Breast epithelium (tissue), 4 donors: Measurements from ENCODE around the gene DDX49. TPM values are rescaled to one million over a fixed set of nuclear protein-coding genes. Genes with fewer than 3 reads are reported as not detected.
"Not testable (repeated sequence)": the region's sequence is repeated elsewhere in the genome, so short reads cannot be mapped to it uniquely, and the experiment has no call there.

ENCODE experiments used
- DNase-seq, 2 donors: peaks; one replicate each; pipeline ENCODE4 v3.0.0-alpha.2; 2019; ENCODE audit warnings: low spot score in 2 of 2
- H3K27ac ChIP-seq, 2 donors: fragments of 200-600 bp; sonication (generic) in 1 of 2; one replicate each; pipeline ENCODE4 v1.5.1; 2016 to 2019; ENCODE audit warnings: mild to moderate bottlenecking in 1 of 2
- H3K27me3 ChIP-seq, 2 donors: fragments of 200-600 bp; sonication (generic) in 1 of 2; one replicate each; pipeline versions ENCODE4 v1.5.1 to v1.6.0; 2017 to 2019; ENCODE audit warnings: control low read depth in 1 of 2, mild to moderate bottlenecking in 1 of 2
- H3K36me3 ChIP-seq: fragments of 200-600 bp; one replicate; pipeline ENCODE4 v1.5.1; 2019
- H3K4me1 ChIP-seq, 2 donors: fragments of 200-600 bp; sonication (generic); one replicate each; pipeline ENCODE4 v1.5.1; 2016 to 2019; ENCODE audit warnings: control low read depth in 1 of 2
- H3K4me3 ChIP-seq, 3 donors: fragments of 200-600 bp; sonication (generic); 1 replicate in 2 of 3; 2 replicates in 1 of 3; pipeline ENCODE4 v1.5.1; 2016 to 2019; ENCODE audit warnings: mild to moderate bottlenecking in 3 of 3, moderate library complexity in 2 of 3
- H3K9me3 ChIP-seq, 2 donors: fragments of 200-600 bp; sonication (generic) in 1 of 2; one replicate each; pipeline ENCODE4 v1.5.1; 2016 to 2019; ENCODE audit warnings: control low read depth in 1 of 2
- CTCF ChIP-seq, 3 donors: fragments of 450-650 bp; IDR thresholded peaks; one replicate each; pipeline ENCODE4 v1.5.1; 2016 to 2017; ENCODE audit warnings: antibody characterized with exemption in 3 of 3, mild to moderate bottlenecking in 3 of 3, moderate library complexity in 3 of 3
- POLR2A ChIP-seq: fragments of 450-650 bp; IDR thresholded peaks from one replicate; pipeline ENCODE4 v1.6.1; 2016; ENCODE audit warnings: antibody characterized with exemption, mild to moderate bottlenecking, moderate library complexity
- POLR2AphosphoS5 ChIP-seq, 3 donors: sonication (generic); formaldehyde crosslinking; IDR thresholded peaks; one replicate each; pipeline ENCODE4 v1.6.1; 2017; ENCODE audit warnings: antibody characterized with exemption in 3 of 3
- intact Hi-C: fragments of 100-400 bp; cut with DNase I; formaldehyde crosslinking; loops from one replicate; pipeline ENCODE4 v1.15.1; 2023; ENCODE audit warnings: low total_unique reads
- total RNA-seq, 3 donors: library from RNA; depleted of rRNA; stranded (reverse); fragments of >200 nt; gene quantifications; one replicate each; pipeline ENCODE4 v1.1.0, GENCODE V29; 2016

The DDX49 gene
- total RNA-seq, 3 donors from 2014 or later = 34.1 to 44.9 (median 40.2) TPM

DNA sequence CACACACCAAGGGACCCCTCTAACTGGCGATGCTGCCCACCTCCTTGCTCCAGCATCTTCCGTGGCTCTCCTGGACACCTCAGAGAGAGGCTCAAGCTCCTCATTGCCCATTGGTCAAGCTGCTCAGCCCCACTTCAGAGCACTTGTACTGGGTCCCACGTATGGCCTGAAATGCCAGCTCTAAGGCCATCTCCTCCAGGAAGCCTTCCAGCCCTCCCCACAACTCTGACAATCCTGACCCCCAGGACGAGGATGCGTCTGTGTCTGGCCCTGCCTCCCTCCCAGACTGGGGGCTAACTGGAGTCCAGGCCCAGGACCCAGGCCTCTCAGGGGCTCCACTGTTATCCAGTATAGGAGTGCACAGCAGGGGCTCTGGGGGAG, 29.5 kb downstream of the DDX49 start:
- Histone ChIP-seq H3K36me3 (no peaks in the 10 kb centered on the region), H3K27me3 (no peaks in the 10 kb centered on the region), H3K27ac (no peak overlapping the region), H3K9me3 (no peaks in the 10 kb centered on the region), H3K4me3 (no peak overlapping the region), H3K4me1 (no peaks in the 10 kb centered on the region)
- no peak for TF ChIP-seq POLR2AphosphoS5 (IDR thresholded peaks at IDR 0.05)
- TF ChIP-seq POLR2A = no peak
- TF ChIP-seq CTCF (IDR thresholded peaks at IDR 0.05) = no peak
- no peak for DNase-seq
- intact Hi-C loops = no loop called here

- Histone ChIP-seq H3K4me3 (no peak overlapping the region), H3K9me3 (no peaks in the 10 kb centered on the region), H3K27me3 (no peaks in the 10 kb centered on the region), H3K4me1 (no peaks in the 10 kb centered on the region), H3K27ac (no peak overlapping the region), H3K36me3 (no peaks in the 10 kb centered on the region)
- intact Hi-C loops = no loop called here
- TF ChIP-seq POLR2AphosphoS5 (IDR thresholded peaks at IDR 0.05) (no peak), POLR2A (no peak), CTCF (IDR thresholded peaks at IDR 0.05) (no peak)
- DNase-seq = no peak
Observed at GRCh38 chr19:18949858-18950257, 30.3 kb downstream of the DDX49 start.

DNA sequence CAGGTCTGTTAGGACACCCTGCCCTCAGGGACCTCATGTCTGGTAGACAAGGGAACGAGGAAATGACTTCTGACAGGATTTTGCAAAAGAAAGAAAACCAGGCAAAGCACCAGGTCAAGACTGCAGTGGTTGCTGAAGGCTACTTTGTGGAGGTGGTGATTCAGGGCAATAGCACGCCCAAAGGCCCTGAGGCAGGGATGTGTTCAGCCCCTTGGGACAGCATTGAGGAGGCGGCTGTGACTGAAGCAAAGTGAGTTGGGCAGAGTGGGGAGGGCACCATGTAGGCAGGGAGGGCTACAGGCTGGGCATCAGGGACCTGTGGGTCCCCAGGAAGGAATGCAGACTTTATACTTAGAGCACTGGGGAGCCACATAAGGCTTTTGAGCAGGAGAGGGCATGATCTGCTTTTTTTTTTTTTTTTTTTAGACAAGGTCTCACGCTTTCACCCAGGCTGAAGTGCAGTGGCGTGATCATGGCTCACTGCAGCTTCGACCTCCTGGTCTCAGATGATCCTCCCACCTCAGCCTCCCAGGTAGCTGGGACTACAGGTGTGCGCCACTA, 32.3 kb downstream of the DDX49 start:
- Histone ChIP-seq H3K27ac (no peak overlapping the region), H3K9me3 (no peaks in the 10 kb centered on the region), H3K4me3 (no peak overlapping the region), H3K4me1 (no peaks in the 10 kb centered on the region), H3K27me3 (no peaks in the 10 kb centered on the region), H3K36me3 (no peaks in the 10 kb centered on the region)
- intact Hi-C loops = no loop called here
- TF ChIP-seq POLR2AphosphoS5 (IDR thresholded peaks at IDR 0.05) (no peak), POLR2A (no peak), CTCF (IDR thresholded peaks at IDR 0.05) (no peak)
- DNase-seq = no peak

DNA sequence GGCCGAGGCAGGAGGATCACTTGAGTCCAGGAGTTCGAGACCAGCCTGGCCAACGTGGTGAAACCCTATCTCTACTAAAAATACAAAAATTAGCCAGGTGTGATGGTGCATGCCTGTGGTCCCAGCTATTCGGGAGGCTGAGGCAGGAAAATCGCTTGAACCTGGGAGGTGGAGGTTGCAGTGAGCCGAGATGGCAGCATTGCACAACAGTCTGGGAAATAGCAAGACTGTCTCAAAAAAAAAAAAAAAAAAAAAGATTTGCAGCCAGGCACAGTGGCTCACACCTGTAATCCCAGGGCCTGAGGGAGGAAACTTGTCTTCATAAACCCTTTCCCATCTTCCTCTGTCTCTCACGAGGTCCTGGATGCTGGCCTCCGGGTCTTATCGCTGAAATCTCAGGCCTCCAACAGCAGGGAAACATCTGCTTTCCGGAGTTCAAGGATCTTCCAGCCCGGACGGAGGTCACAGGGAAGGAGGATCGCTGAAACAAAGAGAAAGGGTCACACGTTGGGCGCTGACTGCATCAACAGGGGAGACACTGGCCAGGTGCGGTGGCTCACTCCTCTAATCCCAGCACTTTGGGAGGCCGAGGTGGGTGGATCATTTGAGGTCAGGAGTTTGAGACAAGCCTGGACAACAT, 33.0 kb downstream of the DDX49 start:
- H3K27me3 ChIP-seq, H3K9me3 ChIP-seq, DNase-seq, H3K27ac ChIP-seq, H3K4me3 ChIP-seq, intact Hi-C loops, H3K36me3 ChIP-seq, H3K4me1 ChIP-seq: not testable (repeated sequence)

- Histone ChIP-seq H3K27me3 (no peaks in the 10 kb centered on the region), H3K4me1 (no peaks in the 10 kb centered on the region), H3K4me3 (no peak overlapping the region), H3K9me3 (no peaks in the 10 kb centered on the region), H3K36me3 (no peaks in the 10 kb centered on the region), H3K27ac (no peak overlapping the region)
- DNase-seq = no peak
- intact Hi-C loops = no loop called here
- TF ChIP-seq CTCF (IDR thresholded peaks at IDR 0.05) = no peak
- no peak for TF ChIP-seq POLR2A
- TF ChIP-seq POLR2AphosphoS5 (IDR thresholded peaks at IDR 0.05) = no peak
Observed at GRCh38 chr19:18954094-18954493, 34.6 kb downstream of the DDX49 start.
